OCI-LY1 (cell line): ENCODE results near the gene MTF1.
A peak's percentile ranks its signal among the peaks of the same experiment; 100 is the strongest.

Experiments
- H2AFZ ChIP-seq: fragments of 200-600 bp; sonication (generic), shearing (Covaris generic); 2 replicates; pipeline ENCODE4 v1.6.0; 2014; ENCODE audit warnings: antibody characterized with exemption, mild to moderate bottlenecking, low read length
- H3F3A ChIP-seq: fragments of 200-600 bp; sonication (generic), shearing (Covaris generic); 2 replicates; pipeline ENCODE4 v1.6.0; 2014; ENCODE audit warnings: mild to moderate bottlenecking, antibody characterized with exemption, low read length, moderate library complexity; ENCODE audit not compliant: insufficient read depth
- H3K27ac ChIP-seq: fragments of 200-600 bp; sonication (generic); 2 replicates; pipeline ENCODE4 v1.5.1; 2014; ENCODE audit warnings: low read length, mixed run types, mild to moderate bottlenecking, low read depth; ENCODE audit not compliant: poor library complexity, severe bottlenecking
- H3K27me3 ChIP-seq: fragments of 200-600 bp; sonication (generic); 2 replicates; pipeline ENCODE4 v1.6.0; 2014; ENCODE audit warnings: antibody characterized with exemption, mild to moderate bottlenecking, low read length, moderate library complexity; ENCODE audit not compliant: insufficient read depth
- H3K36me3 ChIP-seq: fragments of 200-600 bp; sonication (generic); 2 replicates; pipeline ENCODE4 v1.6.1; 2014; ENCODE audit warnings: mild to moderate bottlenecking, antibody characterized with exemption, low read length, moderate library complexity, mixed read lengths; ENCODE audit not compliant: insufficient read depth
- H3K4me1 ChIP-seq: fragments of 200-600 bp; sonication (generic); 2 replicates; pipeline ENCODE4 v1.5.1; 2014; ENCODE audit warnings: mild to moderate bottlenecking, low read length, moderate library complexity; ENCODE audit not compliant: insufficient read depth, severe bottlenecking
- H3K4me2 ChIP-seq: fragments of 200-600 bp; sonication (generic), shearing (Covaris generic); 2 replicates; pipeline ENCODE4 v1.6.1; 2014; ENCODE audit warnings: low read length
- H3K4me3 ChIP-seq: fragments of 200-600 bp; sonication (generic); 2 replicates; pipeline ENCODE4 v1.5.1; 2014; ENCODE audit warnings: low read length, low read depth, mild to moderate bottlenecking, mixed read lengths; ENCODE audit not compliant: poor library complexity, severe bottlenecking
- H3K79me2 ChIP-seq: fragments of 200-600 bp; shearing (Covaris generic); 2 replicates; pipeline ENCODE4 v1.6.1; 2016; ENCODE audit warnings: mixed run types, low read length, mixed read lengths; ENCODE audit not compliant: insufficient read depth
- H3K9ac ChIP-seq: fragments of 200-600 bp; sonication (generic), shearing (Covaris generic); 2 replicates; pipeline ENCODE4 v1.6.1; 2014; ENCODE audit warnings: mild to moderate bottlenecking, low read length, mixed read lengths
- H3K9me2 ChIP-seq: fragments of 200-600 bp; sonication (generic), shearing (Covaris generic); 2 replicates; pipeline ENCODE4 v1.6.1; 2014; ENCODE audit warnings: low read depth, mild to moderate bottlenecking, low read length, mixed read lengths
- H3K9me3 ChIP-seq: fragments of 200-600 bp; shearing (Covaris generic); 2 replicates; pipeline ENCODE4 v1.6.1; 2014; ENCODE audit warnings: low read length, mixed read lengths
- H4K20me1 ChIP-seq: fragments of 200-600 bp; sonication (generic), shearing (Covaris generic); 2 replicates; pipeline ENCODE4 v1.6.0; 2016; ENCODE audit warnings: mild to moderate bottlenecking, low read length; ENCODE audit not compliant: insufficient read depth
- EZH2 ChIP-seq: fragments of 200-600 bp; sonication (generic), shearing (Covaris generic); IDR thresholded peaks from 2 replicates; pipeline ENCODE4 v1.8.0; 2017; ENCODE audit warnings: borderline replicate concordance, mixed run types, mild to moderate bottlenecking, antibody characterized with exemption, low read length, moderate library complexity, mixed read lengths
- TF ChIP-seq, protein P1 (sequence below): fragments of 200-600 bp; sonication (generic), shearing (Covaris generic); IDR thresholded peaks from 2 replicates; pipeline ENCODE4 v1.5.1; 2017; ENCODE audit warnings: mild to moderate bottlenecking, antibody characterized with exemption, low read length, moderate library complexity, mixed read lengths

The MTF1 gene

GRCh38 chr1:37792943-37793686, 66.3 kb downstream of the MTF1 start:
- Histone ChIP-seq H3K4me1 (peaks cover 8% of the 10 kb centered on the region), H4K20me1 (no peaks in the 10 kb centered on the region), H3K9me3 (no peaks in the 10 kb centered on the region), H2AFZ (no peak overlapping the region), H3F3A (no peaks in the 10 kb centered on the region), H3K9me2 (no peaks in the 10 kb centered on the region), H3K4me3 (peak overlapping the region; percentile 35), H3K36me3 (no peaks in the 10 kb centered on the region), H3K27me3 (peaks cover 10% of the 10 kb centered on the region; the same call in 1 of the 2 replicates), H3K79me2 (no peaks in the 10 kb centered on the region), H3K9ac (no peak overlapping the region), H3K4me2 (peak overlapping the region; percentile 45; the same call in 1 of the 2 replicates), H3K27ac (no peak overlapping the region)
- TF ChIP-seq EZH2, result no peak
- TF ChIP-seq, protein P1, sequence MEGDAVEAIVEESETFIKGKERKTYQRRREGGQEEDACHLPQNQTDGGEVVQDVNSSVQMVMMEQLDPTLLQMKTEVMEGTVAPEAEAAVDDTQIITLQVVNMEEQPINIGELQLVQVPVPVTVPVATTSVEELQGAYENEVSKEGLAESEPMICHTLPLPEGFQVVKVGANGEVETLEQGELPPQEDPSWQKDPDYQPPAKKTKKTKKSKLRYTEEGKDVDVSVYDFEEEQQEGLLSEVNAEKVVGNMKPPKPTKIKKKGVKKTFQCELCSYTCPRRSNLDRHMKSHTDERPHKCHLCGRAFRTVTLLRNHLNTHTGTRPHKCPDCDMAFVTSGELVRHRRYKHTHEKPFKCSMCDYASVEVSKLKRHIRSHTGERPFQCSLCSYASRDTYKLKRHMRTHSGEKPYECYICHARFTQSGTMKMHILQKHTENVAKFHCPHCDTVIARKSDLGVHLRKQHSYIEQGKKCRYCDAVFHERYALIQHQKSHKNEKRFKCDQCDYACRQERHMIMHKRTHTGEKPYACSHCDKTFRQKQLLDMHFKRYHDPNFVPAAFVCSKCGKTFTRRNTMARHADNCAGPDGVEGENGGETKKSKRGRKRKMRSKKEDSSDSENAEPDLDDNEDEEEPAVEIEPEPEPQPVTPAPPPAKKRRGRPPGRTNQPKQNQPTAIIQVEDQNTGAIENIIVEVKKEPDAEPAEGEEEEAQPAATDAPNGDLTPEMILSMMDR, result no peak

DNA sequence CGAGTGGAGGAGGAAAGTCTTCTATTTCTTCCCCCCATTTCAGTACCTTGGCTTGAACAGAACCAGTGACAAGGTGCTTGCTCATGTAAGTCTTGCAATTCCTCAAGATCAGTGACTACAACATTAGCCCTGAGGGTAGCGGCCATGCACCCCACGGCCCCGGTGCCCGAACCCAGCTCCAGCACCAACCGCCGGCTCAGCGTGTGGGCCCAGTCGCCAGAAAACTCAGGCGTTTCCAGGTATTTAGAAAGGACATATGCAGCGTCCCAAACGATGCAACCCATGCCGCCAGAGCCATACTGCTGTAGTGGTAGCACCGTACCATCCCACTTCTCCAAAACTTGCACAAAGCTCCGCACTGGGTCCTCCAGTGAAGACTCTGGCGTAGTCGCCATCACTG, 76.9 kb downstream of the MTF1 start:
- Histone ChIP-seq H3K27me3 (no peaks in the 10 kb centered on the region), H3K27ac (no peak overlapping the region), H3K36me3 (no peaks in the 10 kb centered on the region), H3K9me3 (no peaks in the 10 kb centered on the region), H3K9ac (no peak overlapping the region), H2AFZ (no peak overlapping the region), H3K4me2 (no peak overlapping the region), H3K9me2 (no peaks in the 10 kb centered on the region), H4K20me1 (no peaks in the 10 kb centered on the region), H3K4me3 (no peak overlapping the region), H3K4me1 (no peaks in the 10 kb centered on the region), H3K79me2 (no peaks in the 10 kb centered on the region), H3F3A (no peaks in the 10 kb centered on the region)
- no peak for TF ChIP-seq EZH2
- TF ChIP-seq, protein P1, result no peak

- no peaks in the 10 kb centered on the region for H3K9me3 ChIP-seq
- H3K4me1 ChIP-seq, result no peaks in the 10 kb centered on the region
- no peaks in the 10 kb centered on the region for H3K9me2 ChIP-seq
- H3K79me2 ChIP-seq, result no peaks in the 10 kb centered on the region
- no peak overlapping the region for H3K9ac ChIP-seq
- H3K4me2 ChIP-seq, result no peak overlapping the region
- no peak for TF ChIP-seq EZH2
- TF ChIP-seq, protein P1, result no peak
- no peak overlapping the region for H3K27ac ChIP-seq
- no peaks in the 10 kb centered on the region for H3K27me3 ChIP-seq
- no peaks in the 10 kb centered on the region for H4K20me1 ChIP-seq
- H3K4me3 ChIP-seq, result no peak overlapping the region
- no peak overlapping the region for H2AFZ ChIP-seq
- no peaks in the 10 kb centered on the region for H3F3A ChIP-seq
- no peaks in the 10 kb centered on the region for H3K36me3 ChIP-seq
Observed at GRCh38 chr1:37778654-37779053, 80.7 kb downstream of the MTF1 start.
